ENCODE data around the gene AGBL4.

AGBL4 gene

DNA sequence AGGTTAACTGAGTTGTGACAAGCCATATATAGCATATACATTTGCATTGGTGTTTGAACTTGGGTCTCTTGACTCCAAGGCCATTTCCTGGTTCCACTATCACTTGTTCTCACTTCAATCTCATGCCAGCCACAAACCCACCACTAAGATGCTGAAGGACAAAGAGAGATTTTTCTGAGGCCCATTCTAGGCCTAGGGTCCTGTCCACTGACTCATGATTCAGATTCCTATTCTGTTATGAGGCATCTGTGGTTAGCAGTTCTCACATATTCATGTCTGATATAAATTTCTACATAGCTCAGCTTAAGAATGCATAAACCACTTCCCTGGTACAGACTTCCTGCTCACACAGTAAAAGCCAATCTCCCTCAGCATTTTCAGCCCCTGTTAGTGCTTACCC, 921.0 kb downstream of the AGBL4 start:
- no peak overlapping the region for H3K9ac ChIP-seq (ENCODE audit: low read length in 5 of 5)
- H3K4me3 ChIP-seq (ENCODE audit: low read depth in 1 of 5, low read length in 5 of 5): no peak overlapping the region
- no peaks in the 10 kb centered on the region for H3K4me1 ChIP-seq (ENCODE audit: control insufficient read depth in 5 of 5, insufficient read depth in 5 of 5, low read length in 5 of 5)
- no peaks in the 10 kb centered on the region for H3K27me3 ChIP-seq (ENCODE audit: control insufficient read depth in 5 of 5, insufficient read depth in 4 of 5, low read length in 5 of 5)
- H3K36me3 ChIP-seq (ENCODE audit: control insufficient read depth in 5 of 5, insufficient read depth in 5 of 5, low read length in 5 of 5): no peaks in the 10 kb centered on the region
- H3K27ac ChIP-seq (ENCODE audit: low read depth, low read length): no peak overlapping the region
- H3K9me3 ChIP-seq (ENCODE audit: control insufficient read depth in 5 of 5, low read length in 5 of 5): no peaks in the 10 kb centered on the region

DNA sequence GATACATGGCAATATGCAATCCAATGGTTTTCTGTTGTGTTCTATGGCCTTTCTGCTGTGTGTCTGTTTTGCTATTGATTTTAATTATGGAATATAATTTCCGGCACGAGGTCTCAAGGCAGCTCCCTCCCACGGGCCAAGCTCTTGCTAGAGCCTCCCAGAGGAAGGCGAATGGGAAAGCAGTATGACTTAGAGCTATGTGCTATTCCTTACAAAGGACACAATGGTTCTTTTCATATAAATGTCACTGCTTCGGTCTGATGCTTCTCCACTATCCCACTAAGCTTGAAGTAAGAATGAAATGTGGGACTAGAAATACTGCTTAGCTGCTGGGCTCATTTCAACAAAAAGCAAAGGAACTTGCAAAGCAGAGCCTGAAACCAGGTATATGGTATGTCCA, 924.9 kb downstream of the AGBL4 start:
- Histone ChIP-seq H3K4me1 (ENCODE audit: control insufficient read depth in 5 of 5, insufficient read depth in 5 of 5, low read length in 5 of 5) (no peaks in the 10 kb centered on the region), H3K9ac (ENCODE audit: low read length in 5 of 5) (no peak overlapping the region), H3K27me3 (ENCODE audit: control insufficient read depth in 5 of 5, insufficient read depth in 4 of 5, low read length in 5 of 5) (no peaks in the 10 kb centered on the region), H3K36me3 (ENCODE audit: control insufficient read depth in 5 of 5, insufficient read depth in 5 of 5, low read length in 5 of 5) (no peaks in the 10 kb centered on the region), H3K27ac (ENCODE audit: low read depth, low read length) (no peak overlapping the region), H3K4me3 (ENCODE audit: low read depth in 1 of 5, low read length in 5 of 5) (no peak overlapping the region), H3K9me3 (ENCODE audit: control insufficient read depth in 5 of 5, low read length in 5 of 5) (no peaks in the 10 kb centered on the region)

DNA sequence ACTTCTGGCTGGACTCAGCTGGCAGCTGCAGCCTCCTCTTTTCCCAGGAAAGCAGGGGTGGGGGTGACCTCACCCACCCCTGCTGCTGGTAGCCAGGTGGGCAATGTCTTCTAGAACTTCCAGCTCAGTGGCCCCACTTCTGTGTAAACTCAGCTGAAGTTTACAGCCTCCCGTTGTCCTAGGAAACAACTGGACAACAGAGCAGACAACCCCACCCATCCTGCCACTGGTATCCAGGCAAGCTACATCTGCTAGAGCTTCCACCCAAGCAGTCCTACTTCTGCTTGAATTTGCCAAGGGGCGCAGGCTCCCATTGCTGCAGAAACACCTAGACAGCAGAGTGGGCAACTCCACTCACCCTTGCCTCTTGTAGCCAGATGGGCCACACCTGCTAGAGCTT, 937.4 kb downstream of the AGBL4 start:
- H3K4me1 ChIP-seq (ENCODE audit: control insufficient read depth in 5 of 5, insufficient read depth in 5 of 5, low read length in 5 of 5): no peaks in the 10 kb centered on the region
- H3K27me3 ChIP-seq (ENCODE audit: control insufficient read depth in 5 of 5, insufficient read depth in 4 of 5, low read length in 5 of 5): no peaks in the 10 kb centered on the region
- H3K9me3 ChIP-seq (ENCODE audit: control insufficient read depth in 5 of 5, low read length in 5 of 5): peaks cover 0 to 13% (median 2%) of the 10 kb centered on the region in 5 donors
- H3K9ac ChIP-seq (ENCODE audit: low read length in 5 of 5): no peak overlapping the region
- no peak overlapping the region for H3K4me3 ChIP-seq (ENCODE audit: low read depth in 1 of 5, low read length in 5 of 5)
- H3K36me3 ChIP-seq (ENCODE audit: control insufficient read depth in 5 of 5, insufficient read depth in 5 of 5, low read length in 5 of 5): no peaks in the 10 kb centered on the region
- H3K27ac ChIP-seq (ENCODE audit: low read depth, low read length): no peak overlapping the region

DNA sequence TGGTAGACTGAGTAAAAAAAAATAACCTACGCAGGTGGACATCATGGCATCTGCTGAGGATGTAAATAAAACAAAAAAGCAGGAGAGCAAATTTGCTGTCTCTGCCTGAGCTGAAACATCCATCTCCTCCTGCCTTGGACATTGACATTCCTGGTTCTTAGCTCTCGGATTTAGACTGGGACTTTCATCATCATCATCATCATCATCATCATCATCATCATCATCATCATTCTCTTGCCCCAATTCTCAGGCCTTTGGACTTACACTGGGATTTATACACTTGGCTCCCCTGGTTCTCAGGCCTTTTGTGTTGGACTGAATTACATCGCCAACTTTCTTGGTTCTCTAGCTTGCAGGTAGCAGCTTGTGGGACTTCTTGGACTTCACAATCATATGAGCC, 938.7 kb downstream of the AGBL4 start:
- Histone ChIP-seq H3K9me3 (ENCODE audit: control insufficient read depth in 5 of 5, low read length in 5 of 5) (peaks cover 0 to 13% (median 2%) of the 10 kb centered on the region in 5 donors), H3K9ac (ENCODE audit: low read length in 5 of 5) (no peak overlapping the region), H3K4me3 (ENCODE audit: low read depth in 1 of 5, low read length in 5 of 5) (no peak overlapping the region), H3K36me3 (ENCODE audit: control insufficient read depth in 5 of 5, insufficient read depth in 5 of 5, low read length in 5 of 5) (no peaks in the 10 kb centered on the region), H3K4me1 (ENCODE audit: control insufficient read depth in 5 of 5, insufficient read depth in 5 of 5, low read length in 5 of 5) (no peaks in the 10 kb centered on the region), H3K27ac (ENCODE audit: low read depth, low read length) (no peak overlapping the region), H3K27me3 (ENCODE audit: control insufficient read depth in 5 of 5, insufficient read depth in 4 of 5, low read length in 5 of 5) (no peaks in the 10 kb centered on the region)

DNA sequence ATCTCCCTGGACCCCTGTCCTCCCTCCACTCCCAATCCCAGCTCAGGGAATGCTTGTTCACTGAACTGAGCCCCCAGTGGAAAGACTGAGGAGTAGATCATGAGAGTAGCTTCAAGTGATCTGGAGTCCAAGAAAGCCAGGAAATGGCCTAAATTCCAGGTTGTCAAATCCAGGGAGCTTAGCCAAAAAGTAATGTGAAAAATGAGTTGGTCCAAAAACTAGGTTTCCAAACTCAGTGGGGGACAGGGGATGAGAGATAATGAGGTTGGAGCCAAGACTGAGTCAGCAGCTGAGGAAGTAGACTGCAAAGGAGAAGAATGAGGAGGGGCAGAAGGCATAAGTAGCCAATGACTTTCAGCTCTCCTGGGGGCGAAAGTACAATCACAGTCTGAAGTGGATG, 963.0 kb downstream of the AGBL4 start:
- H3K9me3 ChIP-seq (ENCODE audit: control insufficient read depth in 5 of 5, low read length in 5 of 5): no peaks in the 10 kb centered on the region

GRCh38 chr1:49059087-49059486, 964.7 kb downstream of the AGBL4 start:
- peaks cover 0 to 5% (median 0%) of the 10 kb centered on the region in 5 donors for H3K4me1 ChIP-seq (ENCODE audit: control insufficient read depth in 5 of 5, insufficient read depth in 5 of 5, low read length in 5 of 5)
- H3K9ac ChIP-seq (ENCODE audit: low read length in 5 of 5): no peak overlapping the region

More for the DNA sequence above, 963.0 kb downstream of the AGBL4 start:
- no peak overlapping the region for H3K9ac ChIP-seq (ENCODE audit: low read length in 5 of 5)
- no peak overlapping the region for H3K27ac ChIP-seq (ENCODE audit: low read depth, low read length)
- no peak overlapping the region for H3K4me3 ChIP-seq (ENCODE audit: low read depth in 1 of 5, low read length in 5 of 5)
- H3K4me1 ChIP-seq (ENCODE audit: control insufficient read depth in 5 of 5, insufficient read depth in 5 of 5, low read length in 5 of 5): peaks cover 0 to 5% (median 0%) of the 10 kb centered on the region in 5 donors
- no peaks in the 10 kb centered on the region for H3K27me3 ChIP-seq (ENCODE audit: control insufficient read depth in 5 of 5, insufficient read depth in 4 of 5, low read length in 5 of 5)
- H3K36me3 ChIP-seq (ENCODE audit: control insufficient read depth in 5 of 5, insufficient read depth in 5 of 5, low read length in 5 of 5): no peaks in the 10 kb centered on the region

GRCh38 chr1:49052102-49052501, 971.7 kb downstream of the AGBL4 start:
- Histone ChIP-seq H3K9ac (ENCODE audit: low read length in 5 of 5) (no peak overlapping the region), H3K27me3 (ENCODE audit: control insufficient read depth in 5 of 5, insufficient read depth in 4 of 5, low read length in 5 of 5) (no peaks in the 10 kb centered on the region), H3K9me3 (ENCODE audit: control insufficient read depth in 5 of 5, low read length in 5 of 5) (no peaks in the 10 kb centered on the region), H3K27ac (ENCODE audit: low read depth, low read length) (no peak overlapping the region), H3K4me3 (ENCODE audit: low read depth in 1 of 5, low read length in 5 of 5) (no peak overlapping the region), H3K36me3 (ENCODE audit: control insufficient read depth in 5 of 5, insufficient read depth in 5 of 5, low read length in 5 of 5) (no peaks in the 10 kb centered on the region), H3K4me1 (ENCODE audit: control insufficient read depth in 5 of 5, insufficient read depth in 5 of 5, low read length in 5 of 5) (no peaks in the 10 kb centered on the region)

More at GRCh38 chr1:49059087-49059486, 964.7 kb downstream of the AGBL4 start:
- no peaks in the 10 kb centered on the region for H3K36me3 ChIP-seq (ENCODE audit: control insufficient read depth in 5 of 5, insufficient read depth in 5 of 5, low read length in 5 of 5)
- no peaks in the 10 kb centered on the region for H3K9me3 ChIP-seq (ENCODE audit: control insufficient read depth in 5 of 5, low read length in 5 of 5)
- no peak overlapping the region for H3K4me3 ChIP-seq (ENCODE audit: low read depth in 1 of 5, low read length in 5 of 5)
- no peaks in the 10 kb centered on the region for H3K27me3 ChIP-seq (ENCODE audit: control insufficient read depth in 5 of 5, insufficient read depth in 4 of 5, low read length in 5 of 5)
- H3K27ac ChIP-seq (ENCODE audit: low read depth, low read length): no peak overlapping the region

DNA sequence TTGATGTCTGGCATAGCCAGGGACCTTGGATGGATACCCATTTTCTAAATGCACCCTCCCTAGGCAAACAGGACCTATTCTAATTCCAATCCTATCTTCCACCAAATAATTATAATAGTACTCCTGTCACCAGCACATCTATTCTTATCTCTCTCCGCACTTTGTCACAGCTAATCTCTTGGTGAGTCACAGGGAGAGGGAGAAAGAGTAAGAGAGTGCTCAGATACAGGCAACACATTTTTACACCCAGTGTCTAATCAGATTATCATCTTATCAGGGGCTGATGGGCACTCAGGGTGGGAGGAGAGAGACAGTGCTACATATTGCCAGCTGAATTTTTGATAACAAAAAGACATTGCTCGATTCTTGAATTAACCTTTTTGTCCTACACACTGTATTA, 972.1 kb downstream of the AGBL4 start:
- Histone ChIP-seq H3K27me3 (ENCODE audit: control insufficient read depth in 5 of 5, insufficient read depth in 4 of 5, low read length in 5 of 5) (no peaks in the 10 kb centered on the region), H3K4me1 (ENCODE audit: control insufficient read depth in 5 of 5, insufficient read depth in 5 of 5, low read length in 5 of 5) (no peaks in the 10 kb centered on the region), H3K36me3 (ENCODE audit: control insufficient read depth in 5 of 5, insufficient read depth in 5 of 5, low read length in 5 of 5) (no peaks in the 10 kb centered on the region), H3K9me3 (ENCODE audit: control insufficient read depth in 5 of 5, low read length in 5 of 5) (no peaks in the 10 kb centered on the region), H3K4me3 (ENCODE audit: low read depth in 1 of 5, low read length in 5 of 5) (no peak overlapping the region), H3K27ac (ENCODE audit: low read depth, low read length) (no peak overlapping the region), H3K9ac (ENCODE audit: low read length in 5 of 5) (no peak overlapping the region)

- H3K27me3 ChIP-seq (ENCODE audit: control insufficient read depth in 5 of 5, insufficient read depth in 4 of 5, low read length in 5 of 5): no peaks in the 10 kb centered on the region
Measured at GRCh38 chr1:49050041-49050440, 973.7 kb downstream of the AGBL4 start.

DNA sequence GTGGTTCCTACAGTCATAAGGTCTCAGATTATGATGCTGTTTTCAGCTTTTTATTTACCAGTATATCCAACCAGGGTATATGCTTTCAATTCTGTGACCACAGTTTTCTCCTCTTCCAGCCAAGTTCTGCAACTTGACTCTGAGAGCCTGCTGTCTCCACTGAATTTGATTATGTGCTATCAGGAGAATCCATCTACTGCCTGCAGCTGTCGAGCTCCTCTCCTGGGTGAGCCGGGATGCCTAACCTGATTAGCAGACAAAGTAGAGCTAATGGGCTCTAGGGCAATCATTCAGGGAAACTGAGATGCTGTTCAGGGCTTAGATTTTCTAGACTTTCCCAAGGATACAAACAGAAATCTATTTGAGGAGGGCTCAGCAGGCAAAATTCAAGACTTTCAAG, 975.6 kb downstream of the AGBL4 start:
- Histone ChIP-seq H3K27me3 (ENCODE audit: control insufficient read depth in 5 of 5, insufficient read depth in 4 of 5, low read length in 5 of 5) (no peaks in the 10 kb centered on the region), H3K36me3 (ENCODE audit: control insufficient read depth in 5 of 5, insufficient read depth in 5 of 5, low read length in 5 of 5) (no peaks in the 10 kb centered on the region), H3K4me1 (ENCODE audit: control insufficient read depth in 5 of 5, insufficient read depth in 5 of 5, low read length in 5 of 5) (no peaks in the 10 kb centered on the region), H3K27ac (ENCODE audit: low read depth, low read length) (no peak overlapping the region), H3K9me3 (ENCODE audit: control insufficient read depth in 5 of 5, low read length in 5 of 5) (no peaks in the 10 kb centered on the region), H3K4me3 (ENCODE audit: low read depth in 1 of 5, low read length in 5 of 5) (no peak overlapping the region), H3K9ac (ENCODE audit: low read length in 5 of 5) (no peak overlapping the region)

More at GRCh38 chr1:49050041-49050440, 973.7 kb downstream of the AGBL4 start:
- Histone ChIP-seq H3K27ac (ENCODE audit: low read depth, low read length) (no peak overlapping the region), H3K9ac (ENCODE audit: low read length in 5 of 5) (no peak overlapping the region), H3K36me3 (ENCODE audit: control insufficient read depth in 5 of 5, insufficient read depth in 5 of 5, low read length in 5 of 5) (no peaks in the 10 kb centered on the region), H3K4me1 (ENCODE audit: control insufficient read depth in 5 of 5, insufficient read depth in 5 of 5, low read length in 5 of 5) (no peaks in the 10 kb centered on the region), H3K4me3 (ENCODE audit: low read depth in 1 of 5, low read length in 5 of 5) (no peak overlapping the region), H3K9me3 (ENCODE audit: control insufficient read depth in 5 of 5, low read length in 5 of 5) (no peaks in the 10 kb centered on the region)

DNA sequence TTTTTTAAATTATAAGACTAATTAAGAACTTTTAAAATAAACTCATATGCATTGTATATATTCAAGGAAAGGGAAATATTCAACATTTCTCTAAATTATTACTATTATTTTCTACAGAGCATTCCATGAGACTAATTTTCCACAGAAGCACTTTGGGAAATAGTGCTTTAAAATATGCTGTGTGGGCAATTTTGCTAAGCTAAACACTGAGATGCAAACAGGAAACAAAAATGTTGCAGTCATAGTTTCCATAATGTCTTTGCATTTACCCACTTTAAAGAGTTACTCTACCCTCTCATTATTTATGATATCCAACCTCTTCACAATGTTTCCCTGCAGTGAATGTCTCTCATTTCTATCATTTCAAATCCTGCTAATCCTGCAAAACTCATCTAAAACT, 977.4 kb downstream of the AGBL4 start:
- H3K27me3 ChIP-seq (ENCODE audit: control insufficient read depth in 5 of 5, insufficient read depth in 4 of 5, low read length in 5 of 5): no peaks in the 10 kb centered on the region
- no peak overlapping the region for H3K4me3 ChIP-seq (ENCODE audit: low read depth in 1 of 5, low read length in 5 of 5)
- H3K9me3 ChIP-seq (ENCODE audit: control insufficient read depth in 5 of 5, low read length in 5 of 5): no peaks in the 10 kb centered on the region
- H3K27ac ChIP-seq (ENCODE audit: low read depth, low read length): no peak overlapping the region
- no peaks in the 10 kb centered on the region for H3K36me3 ChIP-seq (ENCODE audit: control insufficient read depth in 5 of 5, insufficient read depth in 5 of 5, low read length in 5 of 5)
- H3K4me1 ChIP-seq (ENCODE audit: control insufficient read depth in 5 of 5, insufficient read depth in 5 of 5, low read length in 5 of 5): no peaks in the 10 kb centered on the region
- no peak overlapping the region for H3K9ac ChIP-seq (ENCODE audit: low read length in 5 of 5)
